H9 (cell line): ENCODE measurements around the gene CLBA1. TPM values are rescaled to one million over a fixed set of nuclear protein-coding genes. Genes with fewer than 3 reads are reported as not detected.

Experiments used
- DNase-seq: peaks from one replicate; pipeline ENCODE4 v3.0.0-alpha.2; 2017
- H2AFZ ChIP-seq: one replicate; pipeline ENCODE4 v1.6.1; 2013; ENCODE audit warnings: mild to moderate bottlenecking, low read length, control low read depth, moderate library complexity
- H2AK5ac ChIP-seq: 2 replicates; pipeline ENCODE4 v1.6.1; 2013; ENCODE audit warnings: low read length, control low read depth, mixed read lengths; ENCODE audit not compliant: insufficient read length
- H2BK120ac ChIP-seq: one replicate; pipeline ENCODE4 v1.6.1; 2013; ENCODE audit warnings: low read depth, mild to moderate bottlenecking, low read length, control low read depth, inconsistent platforms; ENCODE audit not compliant: poor library complexity, severe bottlenecking
- H2BK12ac ChIP-seq: 2 replicates; pipeline ENCODE4 v1.6.1; 2013; ENCODE audit warnings: low read length, control low read depth, mixed read lengths, low read depth; ENCODE audit not compliant: insufficient read length
- H2BK15ac ChIP-seq: 2 replicates; pipeline ENCODE4 v1.6.1; 2013; ENCODE audit warnings: low read depth, low read length, control low read depth
- H2BK20ac ChIP-seq: one replicate; pipeline ENCODE4 v1.6.1; 2013; ENCODE audit warnings: low read depth, mild to moderate bottlenecking, low read length, control low read depth, inconsistent platforms; ENCODE audit not compliant: poor library complexity, severe bottlenecking
- H2BK5ac ChIP-seq: 2 replicates; pipeline ENCODE4 v1.6.1; 2013; ENCODE audit warnings: low read length, control low read depth, mixed read lengths; ENCODE audit not compliant: insufficient read length
- H3K14ac ChIP-seq: 2 replicates; pipeline ENCODE4 v1.6.1; 2013; ENCODE audit warnings: low read length, control low read depth; ENCODE audit not compliant: insufficient read depth
- H3K18ac ChIP-seq: 2 replicates; pipeline ENCODE4 v1.6.1; 2013; ENCODE audit warnings: low read depth, mild to moderate bottlenecking, mixed read lengths, low read length, control low read depth; ENCODE audit not compliant: insufficient read length
- H3K23ac ChIP-seq: 2 replicates; pipeline ENCODE4 v1.6.1; 2013; ENCODE audit warnings: low read length, control low read depth, mixed read lengths, low read depth; ENCODE audit not compliant: insufficient read length
- H3K23me2 ChIP-seq: 2 replicates; pipeline ENCODE4 v1.6.1; 2013; ENCODE audit warnings: low read depth, mild to moderate bottlenecking, mixed read lengths, low read length, control low read depth; ENCODE audit not compliant: insufficient read length, poor library complexity, severe bottlenecking
- H3K27ac ChIP-seq: 2 replicates; pipeline ENCODE4 v1.5.1; 2013; ENCODE audit warnings: low read length, control low read depth, mixed read lengths, low read depth; ENCODE audit not compliant: insufficient read length
- H3K27me3 ChIP-seq: 2 replicates; pipeline ENCODE4 v1.6.1; 2013; ENCODE audit warnings: low read length, control low read depth, inconsistent platforms; ENCODE audit not compliant: insufficient read depth
- H3K4ac ChIP-seq: 2 replicates; pipeline ENCODE4 v1.6.1; 2013; ENCODE audit warnings: low read depth, mild to moderate bottlenecking, control low read depth, inconsistent platforms, low read length, moderate library complexity
- H3K4me1 ChIP-seq: 2 replicates; pipeline ENCODE4 v1.6.1; 2013; ENCODE audit warnings: low read length, control low read depth, inconsistent platforms; ENCODE audit not compliant: insufficient read depth
- H3K4me2 ChIP-seq: 2 replicates; pipeline ENCODE4 v1.6.1; 2013; ENCODE audit warnings: low read length, control low read depth, mixed read lengths; ENCODE audit not compliant: insufficient read length, insufficient read depth
- H3K56ac ChIP-seq: 2 replicates; pipeline ENCODE4 v1.6.1; 2013; ENCODE audit warnings: low read depth, mild to moderate bottlenecking, mixed read lengths, low read length, control low read depth; ENCODE audit not compliant: insufficient read length
- H3K79me1 ChIP-seq: 2 replicates; pipeline ENCODE4 v1.6.1; 2013; ENCODE audit warnings: low read depth, mild to moderate bottlenecking, moderate library complexity, low read length, control low read depth, inconsistent platforms; ENCODE audit not compliant: insufficient read depth, poor library complexity, severe bottlenecking
- H3K79me2 ChIP-seq: 2 replicates; pipeline ENCODE4 v1.6.1; 2013; ENCODE audit warnings: low read length, control low read depth, inconsistent platforms; ENCODE audit not compliant: insufficient read depth
- H3K9ac ChIP-seq: 2 replicates; pipeline ENCODE4 v1.6.1; 2013; ENCODE audit warnings: low read length, control low read depth, mixed read lengths; ENCODE audit not compliant: insufficient read length; ENCODE audit errors: extremely low read depth
- H3K9me3 ChIP-seq: one replicate; pipeline ENCODE4 v1.6.1; 2013; ENCODE audit warnings: low read depth, low read length, inconsistent platforms; ENCODE audit not compliant: control insufficient read depth
- H3T11ph ChIP-seq: one replicate; pipeline ENCODE4 v1.6.1; 2013; ENCODE audit warnings: mild to moderate bottlenecking, low read length, control low read depth, inconsistent platforms
- H4K20me1 ChIP-seq: one replicate; pipeline ENCODE4 v1.6.1; 2013; ENCODE audit not compliant: control insufficient read depth, insufficient read length, insufficient read depth
- H4K5ac ChIP-seq: 2 replicates; pipeline ENCODE4 v1.6.1; 2013; ENCODE audit warnings: low read depth, mild to moderate bottlenecking, mixed read lengths, low read length, control low read depth; ENCODE audit not compliant: insufficient read length
- H4K8ac ChIP-seq: replicated peaks from 2 replicates; pipeline ENCODE4 v1.6.1; 2013; ENCODE audit warnings: low read length, control low read depth, mixed read lengths, low read depth; ENCODE audit not compliant: insufficient read length
- H4K91ac ChIP-seq: 2 replicates; pipeline ENCODE4 v1.6.1; 2013; ENCODE audit warnings: low read depth, mild to moderate bottlenecking, moderate library complexity, mixed read lengths, low read length, control low read depth; ENCODE audit not compliant: insufficient read length
- H3K27ac Mint-ChIP-seq, 3 experiments: 2 replicates in 2 of 3; 3 replicates in 1 of 3; pipeline ENCODE4 v1.8.0; 2020 to 2021; ENCODE audit warnings: mixed read lengths in 3 of 3, mild to moderate bottlenecking in 1 of 3, moderate library complexity in 1 of 3
- H3K27me3 Mint-ChIP-seq: 2 replicates; pipeline ENCODE4 v1.8.0; 2021; ENCODE audit warnings: low read depth, mild to moderate bottlenecking, moderate library complexity, mixed read lengths
- H3K36me3 Mint-ChIP-seq, 3 experiments: 2 replicates in 2 of 3; 3 replicates in 1 of 3; pipeline ENCODE4 v1.8.0; 2020 to 2021; ENCODE audit warnings: low read depth in 3 of 3, mixed read lengths in 3 of 3; ENCODE audit not compliant: insufficient read depth in 1 of 3
- H3K4me1 Mint-ChIP-seq, 2 experiments: 2 replicates each; pipeline ENCODE4 v1.8.0; 2020; ENCODE audit warnings: mixed read lengths in 2 of 2
- H3K4me3 Mint-ChIP-seq, 2 experiments: 2 replicates in 1 of 2; 3 replicates in 1 of 2; pipeline ENCODE4 v1.8.0; 2020 to 2021; ENCODE audit warnings: mild to moderate bottlenecking in 2 of 2, mixed read lengths in 2 of 2, moderate library complexity in 1 of 2
- H3K9me3 Mint-ChIP-seq, 2 experiments: 2 replicates in 1 of 2; 3 replicates in 1 of 2; pipeline ENCODE4 v1.8.0; 2020; ENCODE audit warnings: mild to moderate bottlenecking in 2 of 2, mixed read lengths in 2 of 2, moderate library complexity in 1 of 2
- CTCF ChIP-seq: fragments of 200-600 bp; sonication (generic); conservative IDR thresholded peaks from 3 replicates; pipeline ENCODE4 v1.8.0; 2021; ENCODE audit warnings: antibody characterized with exemption, mild to moderate bottlenecking
- WGBS: extraction: QIAGEN DNeasy Blood & Tissue Kit; methylation state at CpG from one replicate; pipeline ENCODE4 v1.1.7; 2013; ENCODE audit warnings: missing lambda C conversion rate, low lambda C conversion rate, mixed read lengths; ENCODE audit not compliant: insufficient read length; ENCODE audit errors: extremely low coverage; 5-methylcytosine and 5-hydroxymethylcytosine counted together
- total RNA-seq: library from RNA; stranded (reverse); gene quantifications from 2 replicates; pipeline ENCODE4 v1.2.1, GENCODE V29; 2021

CLBA1 gene
- total RNA-seq, 1 experiment from 2014 or later, result 2.4 TPM

- H3K4ac ChIP-seq, result no peak overlapping the region
- no peak overlapping the region for H3T11ph ChIP-seq
- Mint-ChIP-seq H3K4me1 (peaks cover 17 to 27% of the 10 kb centered on the region in 2 experiments), H3K4me3 (no peak overlapping the region), H3K36me3 (peaks cover 19 to 54% (median 53%) of the 10 kb centered on the region in 3 experiments; a peak in 6 of 7 replicates), H3K27me3 (no peaks in the 10 kb centered on the region), H3K27ac (no peak overlapping the region; a peak in 1 of 7 replicates), H3K9me3 (no peaks in the 10 kb centered on the region)
- H4K5ac ChIP-seq, result no peak overlapping the region
- H4K20me1 ChIP-seq, result no peaks in the 10 kb centered on the region
- no peaks in the 10 kb centered on the region for H3K4me1 ChIP-seq
- H2BK20ac ChIP-seq, result no peak overlapping the region
- WGBS, result no CpG with 5 or more reads among the region's 4 CpGs
- no peak overlapping the region for H3K9ac ChIP-seq
- no peak overlapping the region for H2AFZ ChIP-seq
- no peak overlapping the region for H2BK120ac ChIP-seq
- H2AK5ac ChIP-seq, result no peak overlapping the region
- no peak overlapping the region for H4K91ac ChIP-seq
- H3K18ac ChIP-seq, result no peak overlapping the region
- no peak overlapping the region for H3K23ac ChIP-seq
- no peak for TF ChIP-seq CTCF
- H2BK15ac ChIP-seq, result no peak overlapping the region
- DNase-seq, result no peak
- no peak overlapping the region for H2BK12ac ChIP-seq
- H3K9me3 ChIP-seq, result no peaks in the 10 kb centered on the region
- H3K27ac ChIP-seq, result no peak overlapping the region
- H3K27me3 ChIP-seq, result no peaks in the 10 kb centered on the region
- no peaks in the 10 kb centered on the region for H3K23me2 ChIP-seq
- no peak overlapping the region for H4K8ac ChIP-seq
- H2BK5ac ChIP-seq, result no peak overlapping the region
- peaks cover 28% of the 10 kb centered on the region for H3K79me2 ChIP-seq
- peaks cover 17% of the 10 kb centered on the region for H3K79me1 ChIP-seq
- H3K56ac ChIP-seq, result no peak overlapping the region
- no peak overlapping the region for H3K4me2 ChIP-seq
- no peak overlapping the region for H3K14ac ChIP-seq
Observed at GRCh38 chr14:105010106-105010505, 24.5 kb downstream of the CLBA1 start.
